Embryonic facial prominence (tissue), 1 donor: ENCODE results near the gene ABHD2.
"Not testable (repeated sequence)": the region's sequence is repeated elsewhere in the genome, so short reads cannot be mapped to it uniquely, and the experiment has no call there.

Source experiments
- DNase-seq: peaks from one replicate; pipeline ENCODE4 v3.0.0-alpha.2; 2016; ENCODE audit errors: extremely low spot score

ABHD2 gene

GRCh38 chr15:89087830-89088604 lies at the start of gene ABHD2:
Gene ABHD2 (plus strand): TSS chr15:89088456. CDS start chr15:89116328, 27,872 bp downstream.
- DNase-seq, result peak; percentile 99

GRCh38 chr15:89039142-89039541 lies 49.1 kb upstream of the ABHD2 start:
- no peak for DNase-seq

GRCh38 chr15:89041507-89041906 lies 46.7 kb upstream of the ABHD2 start:
- DNase-seq, result no peak

- no peak for DNase-seq
Measured at GRCh38 chr15:89042387-89042786, 45.9 kb upstream of the ABHD2 start.

- no peak for DNase-seq
Measured at GRCh38 chr15:89043031-89044002, 44.9 kb upstream of the ABHD2 start.

GRCh38 chr15:89049016-89049666 lies 39.1 kb upstream of the ABHD2 start:
- not testable (repeated sequence) for DNase-seq

GRCh38 chr15:89051875-89052274 lies 36.4 kb upstream of the ABHD2 start:
- DNase-seq, result no peak

- DNase-seq, result no peak
Measured at GRCh38 chr15:89052474-89052873, 35.8 kb upstream of the ABHD2 start.

GRCh38 chr15:89054873-89055272 lies 33.4 kb upstream of the ABHD2 start:
- no peak for DNase-seq

GRCh38 chr15:89057506-89058133 lies 30.6 kb upstream of the ABHD2 start:
- peak; percentile 20 for DNase-seq

- no peak for DNase-seq
Measured at GRCh38 chr15:89058376-89058775, 29.9 kb upstream of the ABHD2 start.

GRCh38 chr15:89058876-89059405 lies 29.3 kb upstream of the ABHD2 start:
- DNase-seq, result no peak

GRCh38 chr15:89066280-89066679 lies 22.0 kb upstream of the ABHD2 start:
- DNase-seq, result no peak

GRCh38 chr15:89067751-89068150 lies 20.5 kb upstream of the ABHD2 start:
- no peak for DNase-seq

GRCh38 chr15:89068325-89068784 lies 19.9 kb upstream of the ABHD2 start:
- DNase-seq, result no peak

GRCh38 chr15:89070197-89071124 lies 17.8 kb upstream of the ABHD2 start:
- DNase-seq, result no peak

GRCh38 chr15:89071471-89071870 lies 16.8 kb upstream of the ABHD2 start:
- DNase-seq, result no peak

- DNase-seq, result no peak
Measured at GRCh38 chr15:89072277-89072869, 15.9 kb upstream of the ABHD2 start.

- DNase-seq, result no peak
Measured at GRCh38 chr15:89074402-89075012, 13.7 kb upstream of the ABHD2 start.
